ENCODE measurements around the gene CDH4.

Gene CDH4

DNA sequence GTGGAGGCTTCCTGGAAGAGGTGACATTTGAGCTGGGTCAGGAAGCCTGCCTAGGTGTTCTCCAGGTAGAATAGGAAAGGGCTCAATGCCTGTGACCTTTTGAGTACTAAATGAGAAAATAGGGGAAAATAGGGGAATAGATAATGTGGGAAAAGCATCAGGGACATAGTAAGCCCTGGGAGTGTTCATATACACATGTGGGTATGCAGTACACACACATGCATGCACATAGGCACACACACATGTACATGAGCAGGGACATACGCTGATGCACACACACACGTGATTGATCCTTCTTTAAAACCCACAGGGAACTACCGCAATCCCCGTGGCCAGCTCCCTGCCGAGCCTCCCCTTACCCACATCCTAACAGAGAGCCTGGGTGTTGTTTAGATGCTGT is 351.7 kb downstream of the CDH4 start:
- DNase-seq (ENCODE audit: low read depth in 1 of 2, low spot score in 1 of 2), result no peak
- in situ Hi-C loops (cut with HindIII; ENCODE audit: low pct_unique_long_range_greater_than_20kb, low sequenced_read_pairs), result no loop called here
- TF ChIP-seq JUND (IDR thresholded peaks at IDR 0.05; ENCODE audit: low read depth), result no peak

DNA sequence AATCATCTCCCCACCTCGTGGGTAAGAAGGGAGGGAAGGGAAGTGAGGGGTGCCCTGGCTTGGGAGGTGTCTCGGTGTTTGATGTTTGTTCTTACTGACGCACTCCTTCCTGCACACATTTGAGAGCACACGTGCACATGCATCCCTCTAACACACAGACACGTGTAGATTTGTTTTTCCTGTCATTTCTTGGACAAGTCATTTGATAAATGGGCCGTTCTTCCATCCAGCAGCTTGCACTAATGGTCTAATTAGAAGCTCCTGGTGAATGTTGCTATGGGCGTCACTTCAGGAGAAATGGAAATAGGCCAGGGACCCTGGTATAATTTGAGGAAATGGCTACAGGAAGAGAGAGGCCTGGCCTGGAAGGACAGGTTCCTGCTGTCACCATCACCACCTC is 352.5 kb downstream of the CDH4 start:
- in situ Hi-C loops (cut with HindIII; ENCODE audit: low pct_unique_long_range_greater_than_20kb, low sequenced_read_pairs), result no loop called here
- DNase-seq (ENCODE audit: low read depth in 1 of 2, low spot score in 1 of 2), result no peak
- no peak for TF ChIP-seq JUND (IDR thresholded peaks at IDR 0.05; ENCODE audit: low read depth)

DNA sequence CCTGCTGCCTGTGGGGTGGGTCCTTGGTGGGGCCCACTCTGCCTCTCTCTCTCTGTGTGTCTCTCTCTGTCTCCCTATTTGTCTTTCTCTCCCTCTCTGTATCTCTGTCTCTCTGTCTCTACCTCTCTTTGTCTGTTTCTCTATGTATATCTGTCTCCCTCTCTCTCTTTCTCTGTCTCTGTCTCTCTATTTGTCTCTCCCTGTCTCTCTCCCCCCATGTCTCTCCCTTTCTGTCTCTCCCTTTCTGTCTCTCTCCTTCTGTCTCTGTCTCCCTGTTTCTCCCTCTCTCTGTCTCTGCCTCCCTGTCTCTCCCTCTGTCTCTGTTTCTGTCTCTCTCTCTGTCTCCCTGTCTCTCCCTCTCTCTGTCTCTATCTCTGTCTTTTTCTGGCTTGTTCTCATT is 353.2 kb downstream of the CDH4 start:
- no peak for TF ChIP-seq JUND (IDR thresholded peaks at IDR 0.05; ENCODE audit: low read depth)
- no peak for DNase-seq (ENCODE audit: low read depth in 1 of 2, low spot score in 1 of 2)

DNA sequence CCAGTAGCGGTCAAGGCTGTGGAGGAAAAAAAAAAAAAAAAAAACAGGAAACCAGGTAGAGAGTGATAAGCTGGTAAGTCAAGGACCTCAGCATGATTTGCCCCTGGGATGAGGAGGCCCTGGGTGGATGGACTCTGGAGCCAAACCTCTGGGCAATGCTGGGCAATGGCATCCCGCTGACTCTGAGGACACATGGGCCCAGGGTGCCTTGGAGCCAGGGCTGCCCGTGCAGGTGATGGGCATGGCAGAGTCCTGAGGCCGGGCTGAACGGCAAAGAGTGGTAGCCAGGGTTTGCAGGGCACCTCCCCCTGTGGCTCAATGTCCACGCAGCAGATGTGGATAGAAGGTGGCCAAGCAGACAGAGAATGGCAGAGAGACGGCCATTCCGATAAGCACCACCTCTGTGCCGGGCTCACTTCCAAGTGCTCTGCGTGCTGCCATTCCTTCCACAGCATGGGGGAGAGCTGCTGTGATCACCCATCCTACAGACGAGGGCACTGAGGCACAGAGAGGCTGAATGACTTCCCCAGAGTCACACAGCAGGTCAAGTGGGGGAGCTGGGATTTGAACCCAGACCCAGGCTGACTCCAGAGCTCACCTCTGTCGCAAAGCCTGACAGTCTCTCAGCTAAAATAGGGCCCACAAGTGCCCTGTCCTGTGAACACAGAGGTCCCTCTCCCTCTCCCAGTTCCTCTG is 353.9 kb downstream of the CDH4 start:
- no peak for TF ChIP-seq JUND (IDR thresholded peaks at IDR 0.05; ENCODE audit: low read depth)
- DNase-seq (ENCODE audit: low read depth in 1 of 2, low spot score in 1 of 2), result no peak
- in situ Hi-C loops (cut with HindIII; ENCODE audit: low pct_unique_long_range_greater_than_20kb, low sequenced_read_pairs), result no loop called here

More for the DNA sequence above, 353.2 kb downstream of the CDH4 start:
- in situ Hi-C loops (cut with HindIII; ENCODE audit: low pct_unique_long_range_greater_than_20kb, low sequenced_read_pairs), result no loop called here

DNA sequence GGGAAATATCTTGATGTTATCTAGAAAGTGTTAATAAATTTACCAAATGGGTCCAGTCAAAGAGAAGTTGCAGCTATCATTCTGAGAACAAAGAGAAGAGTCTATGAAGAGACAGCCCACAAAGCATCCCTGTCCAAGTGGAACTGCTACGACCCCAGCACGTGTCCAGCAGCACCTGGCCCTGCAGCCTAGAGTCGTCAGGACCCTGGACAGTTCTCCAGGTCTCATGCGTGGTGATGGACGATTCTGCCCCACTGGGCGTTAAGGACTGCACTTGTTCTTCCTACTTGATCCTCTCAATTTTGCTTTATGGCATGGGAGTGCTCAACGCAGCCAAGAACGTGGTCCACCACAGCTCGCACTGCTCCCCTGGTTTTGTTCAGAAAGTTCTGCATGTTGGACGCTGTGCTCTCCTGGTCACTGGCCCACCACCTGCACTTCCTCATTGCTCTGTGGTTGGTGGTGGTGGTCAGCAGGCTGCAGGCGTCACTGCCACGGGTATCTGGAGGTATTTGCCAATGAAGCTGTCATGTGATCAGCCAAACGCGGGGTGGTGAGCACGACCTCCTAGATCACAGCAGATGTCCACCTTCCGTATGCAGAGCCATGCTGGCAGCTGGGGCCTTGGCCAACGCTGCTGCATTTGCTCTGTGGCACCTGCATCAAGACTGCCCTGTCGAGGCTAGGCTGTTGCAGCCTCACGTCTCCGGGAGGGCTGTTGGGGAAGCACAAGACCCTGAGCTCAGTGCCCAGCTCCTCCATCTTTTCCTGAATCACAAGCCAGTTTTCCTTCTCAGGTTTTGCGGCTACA is 356.4 kb downstream of the CDH4 start:
- no peak for TF ChIP-seq JUND (IDR thresholded peaks at IDR 0.05; ENCODE audit: low read depth)
- peak; percentile 81 to 83 for DNase-seq (ENCODE audit: low read depth in 1 of 2, low spot score in 1 of 2)
- in situ Hi-C loops (cut with HindIII; ENCODE audit: low pct_unique_long_range_greater_than_20kb, low sequenced_read_pairs), result no loop called here

DNA sequence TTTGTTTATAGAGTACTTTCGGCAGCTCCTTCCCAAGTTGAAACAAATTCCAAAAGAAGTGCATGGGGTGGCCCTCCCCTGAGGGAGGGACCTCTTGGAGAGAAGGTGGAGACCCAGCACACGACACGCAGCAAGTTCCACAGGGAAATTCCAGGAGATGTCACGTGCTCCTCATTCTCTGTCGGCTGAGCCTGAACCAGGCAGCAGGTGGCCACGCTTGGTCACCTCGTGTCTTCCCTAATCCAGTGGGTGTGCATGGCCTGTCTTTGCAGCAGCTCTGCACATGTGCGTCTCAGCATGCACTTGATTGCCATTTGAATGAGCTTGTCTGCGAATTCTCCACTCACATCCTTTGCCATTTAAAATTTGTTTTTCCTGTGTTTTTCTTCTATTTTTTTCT is 357.4 kb downstream of the CDH4 start:
- no peak for DNase-seq (ENCODE audit: low read depth in 1 of 2, low spot score in 1 of 2)
- no peak for TF ChIP-seq JUND (IDR thresholded peaks at IDR 0.05; ENCODE audit: low read depth)
- in situ Hi-C loops (cut with HindIII; ENCODE audit: low pct_unique_long_range_greater_than_20kb, low sequenced_read_pairs), result no loop called here

DNA sequence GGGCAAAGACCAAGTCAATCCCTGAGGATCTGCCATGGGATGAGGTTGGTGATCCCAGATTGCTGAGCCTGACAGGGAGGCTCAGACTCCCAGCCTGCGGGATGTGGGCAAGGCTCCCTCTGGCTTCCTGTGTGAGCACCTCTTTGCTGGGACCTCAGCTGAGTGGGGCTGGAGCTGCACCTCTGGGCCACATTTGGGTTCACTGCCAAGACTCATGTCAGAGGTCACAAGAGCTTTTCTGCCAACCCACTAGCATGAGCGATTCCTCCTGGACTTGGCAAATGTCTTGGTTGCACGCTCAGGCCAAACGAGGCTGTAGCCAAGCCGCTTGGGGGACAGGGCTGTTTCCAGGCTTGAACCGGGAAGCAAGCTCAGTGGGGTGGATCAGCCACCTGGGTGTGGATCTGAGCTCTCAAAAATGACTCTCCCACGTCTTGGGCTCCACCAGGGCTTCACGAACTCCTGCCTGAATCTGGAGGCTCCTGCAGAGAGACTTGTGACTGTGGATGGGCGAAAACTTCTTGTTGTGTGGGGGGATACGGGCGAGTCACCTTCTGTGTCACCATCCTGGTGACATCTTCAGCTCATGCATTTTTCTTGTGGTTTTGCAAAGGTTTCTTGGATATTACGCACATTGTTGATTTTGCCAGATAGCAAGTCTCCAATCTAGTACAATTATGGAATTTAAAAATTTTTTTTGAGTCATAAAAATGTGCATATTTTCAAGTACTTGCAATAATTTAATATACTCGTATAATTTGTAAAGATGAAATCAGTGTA is 359.5 kb downstream of the CDH4 start:
- no peak for DNase-seq (ENCODE audit: low read depth in 1 of 2, low spot score in 1 of 2)
- in situ Hi-C loops (cut with HindIII; ENCODE audit: low pct_unique_long_range_greater_than_20kb, low sequenced_read_pairs), result no loop called here
- TF ChIP-seq JUND (IDR thresholded peaks at IDR 0.05; ENCODE audit: low read depth), result no peak

DNA sequence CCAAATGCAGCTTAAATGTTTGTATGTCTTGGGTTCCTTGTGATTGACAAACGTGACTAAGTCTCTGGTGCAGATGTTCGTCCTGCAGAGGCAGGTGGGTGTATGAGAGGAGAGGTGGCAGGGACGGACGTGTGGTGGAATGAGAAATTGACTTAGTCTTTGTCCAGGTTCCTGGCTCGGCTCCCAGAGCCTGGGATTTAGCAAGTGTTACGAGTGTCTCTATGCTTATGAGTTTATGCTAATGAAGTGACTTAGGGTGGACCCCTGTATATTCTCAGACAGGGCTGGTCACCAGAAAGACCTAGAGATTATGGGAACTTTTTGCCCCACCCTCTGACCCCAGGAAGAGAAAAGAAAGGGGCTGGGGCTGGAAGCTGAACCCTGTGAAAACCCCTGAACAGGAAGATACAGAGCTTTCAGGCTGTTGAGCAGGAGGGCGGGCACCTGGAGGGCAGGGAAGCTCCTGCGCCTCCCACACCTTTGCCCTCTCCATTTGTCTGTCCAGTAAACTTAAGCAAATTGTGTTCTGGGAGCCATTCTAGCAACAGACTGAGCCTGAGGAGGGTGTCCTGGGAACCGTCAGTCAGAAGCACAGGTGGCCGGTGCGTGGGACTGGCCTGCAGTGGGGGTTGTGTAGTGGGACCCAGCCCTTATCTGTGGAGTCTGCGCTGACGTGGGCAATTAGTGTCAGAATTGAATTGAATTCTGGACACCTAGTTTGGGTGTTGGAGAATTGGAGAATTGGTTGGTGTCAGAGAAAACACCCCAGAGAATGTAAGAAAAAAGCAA is 362.1 kb downstream of the CDH4 start:
- no peak for DNase-seq (ENCODE audit: low read depth in 1 of 2, low spot score in 1 of 2)
- no peak for TF ChIP-seq JUND (IDR thresholded peaks at IDR 0.05; ENCODE audit: low read depth)
- in situ Hi-C loops (cut with HindIII; ENCODE audit: low pct_unique_long_range_greater_than_20kb, low sequenced_read_pairs), result no loop called here

DNA sequence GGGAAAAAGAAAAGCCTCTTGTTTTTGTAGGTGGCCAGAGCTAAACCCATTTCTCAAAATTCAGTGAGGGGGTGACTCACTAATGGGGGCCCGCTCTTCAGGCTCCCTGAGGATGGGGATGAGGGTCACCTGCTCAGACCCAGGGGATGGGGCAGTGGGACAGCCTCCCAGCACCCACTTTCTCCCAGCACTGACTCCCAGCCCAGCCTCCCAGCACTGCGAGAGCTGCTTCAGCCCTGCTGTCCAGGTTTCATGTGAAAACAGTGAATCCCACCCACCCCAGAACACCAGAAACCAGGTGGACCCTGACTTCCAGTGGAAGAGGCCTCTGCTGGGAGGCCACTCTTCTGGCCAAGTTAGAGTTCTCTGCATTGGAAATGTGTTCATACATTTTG is 362.6 kb downstream of the CDH4 start:
- in situ Hi-C loops (cut with HindIII; ENCODE audit: low pct_unique_long_range_greater_than_20kb, low sequenced_read_pairs), result no loop called here
- TF ChIP-seq JUND (IDR thresholded peaks at IDR 0.05; ENCODE audit: low read depth), result no peak
- no peak for DNase-seq (ENCODE audit: low read depth in 1 of 2, low spot score in 1 of 2)

DNA sequence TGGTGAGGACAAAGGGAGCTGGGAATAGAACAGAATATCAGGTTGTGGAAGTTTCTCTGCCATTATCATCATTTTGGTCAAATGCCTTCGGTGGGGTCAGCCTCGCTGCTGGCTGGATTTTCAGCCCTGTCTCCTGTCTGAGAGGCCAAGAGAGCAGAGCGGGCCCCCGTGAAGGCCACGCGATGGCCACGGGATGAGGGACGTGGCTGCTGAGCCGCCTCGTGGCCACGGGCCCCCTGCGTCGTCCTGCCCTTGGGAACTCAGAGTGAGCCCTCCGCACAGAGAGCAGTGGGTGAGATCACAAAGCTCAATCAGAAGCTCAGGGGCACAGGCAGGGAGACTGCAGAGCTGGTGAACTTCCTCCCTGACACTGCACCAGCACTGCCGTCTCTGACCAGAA is 363.7 kb downstream of the CDH4 start:
- in situ Hi-C loops (cut with HindIII; ENCODE audit: low pct_unique_long_range_greater_than_20kb, low sequenced_read_pairs), result no loop called here
- no peak for TF ChIP-seq JUND (IDR thresholded peaks at IDR 0.05; ENCODE audit: low read depth)
- no peak for DNase-seq (ENCODE audit: low read depth in 1 of 2, low spot score in 1 of 2)

DNA sequence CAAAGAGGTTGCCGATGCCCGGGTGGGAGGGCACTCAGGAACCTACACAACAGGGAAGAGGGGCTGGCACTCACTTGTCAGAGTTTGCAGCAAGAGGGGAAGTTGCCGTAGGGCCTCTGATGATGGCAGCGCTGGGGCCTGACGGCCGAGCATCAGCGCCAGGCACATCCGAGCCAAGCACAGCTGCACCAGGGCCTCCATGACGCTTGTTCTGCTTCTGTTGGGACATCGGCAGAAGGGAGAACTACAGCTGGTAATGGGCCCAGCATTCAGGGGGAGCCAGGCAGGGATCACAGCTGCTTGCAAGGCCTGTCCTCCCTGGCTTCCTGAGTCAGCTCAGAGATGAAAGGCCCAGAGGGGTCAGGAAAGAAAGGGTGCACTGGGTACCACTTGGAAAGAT is 367.7 kb downstream of the CDH4 start:
- in situ Hi-C loops (cut with HindIII; ENCODE audit: low pct_unique_long_range_greater_than_20kb, low sequenced_read_pairs), result no loop called here
- DNase-seq (ENCODE audit: low read depth in 1 of 2, low spot score in 1 of 2), result no peak
- TF ChIP-seq JUND (IDR thresholded peaks at IDR 0.05; ENCODE audit: low read depth), result no peak

DNA sequence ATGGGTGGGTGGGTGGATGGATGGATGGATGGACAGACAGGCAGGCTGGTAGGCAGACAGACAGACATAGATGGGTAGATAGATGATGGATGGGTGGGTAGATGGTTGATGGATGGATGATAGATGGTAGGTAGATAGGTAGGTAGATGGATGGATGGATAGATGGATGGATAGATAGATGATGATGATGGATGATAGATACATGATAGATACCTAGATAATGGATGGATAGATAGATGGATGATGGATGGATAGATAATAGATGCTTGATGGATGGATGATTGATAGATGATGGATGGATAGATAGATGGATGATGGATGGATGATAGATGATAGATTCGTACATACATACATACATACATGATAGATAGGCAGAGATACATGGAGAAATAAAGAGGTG is 368.1 kb downstream of the CDH4 start:
- DNase-seq (ENCODE audit: low read depth in 1 of 2, low spot score in 1 of 2), result no peak
- TF ChIP-seq JUND (IDR thresholded peaks at IDR 0.05; ENCODE audit: low read depth), result no peak
- in situ Hi-C loops (cut with HindIII; ENCODE audit: low pct_unique_long_range_greater_than_20kb, low sequenced_read_pairs), result no loop called here

All from T47D (cell line).